ENCODE results near the gene C1orf105.
A peak's percentile ranks its signal among the peaks of the same experiment; 100 is the strongest.
"Not testable (repeated sequence)": the region's sequence is repeated elsewhere in the genome, so short reads cannot be mapped to it uniquely, and the experiment has no call there.

The C1orf105 gene

DNA sequence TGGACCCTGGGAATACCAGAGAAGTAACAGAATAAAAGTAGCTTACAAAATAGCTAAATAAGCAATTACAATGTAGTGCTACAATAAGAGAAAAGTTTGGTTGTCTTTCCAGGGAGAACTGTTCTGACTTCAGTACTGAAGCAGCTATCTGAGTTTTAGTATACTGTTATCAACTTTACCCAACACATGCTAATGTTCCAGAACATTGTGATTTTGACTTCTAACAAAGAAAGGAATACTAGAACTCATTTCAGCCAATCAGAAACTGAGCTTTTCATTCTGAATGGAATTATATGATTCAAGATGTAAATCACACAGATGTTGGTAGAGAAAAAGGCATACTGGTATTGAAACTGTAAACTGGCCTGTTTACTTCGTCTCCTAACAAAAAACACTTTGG is at the start of gene C1orf105:
Gene C1orf105 (plus strand): TSS at position 301 of the 400 bp plus-strand sequence. CDS start 201 bp downstream, outside the sequence.
- DNase-seq (ENCODE audit: low spot score): no peak

- DNase-seq (ENCODE audit: low spot score): not testable (repeated sequence)
These were observed 48.8 kb upstream of the C1orf105 start for GRCh38 chr1:172371646-172372045.

DNA sequence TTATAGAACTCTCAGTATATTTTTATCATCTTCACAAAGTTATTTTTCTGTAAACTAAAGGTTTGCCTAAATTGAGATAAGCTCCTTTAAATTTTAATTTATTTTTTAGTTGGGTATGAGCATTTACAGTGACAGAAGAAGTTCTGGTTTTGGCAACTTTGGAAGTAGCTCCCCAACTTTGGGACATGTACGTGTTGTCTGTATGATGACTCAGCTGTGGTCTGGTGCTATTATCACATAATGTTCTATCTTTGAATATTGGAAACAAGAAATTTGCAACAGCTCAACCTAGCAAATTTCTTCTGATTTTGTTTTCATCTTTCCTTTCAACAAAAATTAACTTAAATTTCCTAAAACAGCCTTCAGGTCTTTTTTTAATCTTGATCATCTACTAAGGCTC is 46.6 kb upstream of the C1orf105 start:
- DNase-seq (ENCODE audit: low spot score): no peak

DNA sequence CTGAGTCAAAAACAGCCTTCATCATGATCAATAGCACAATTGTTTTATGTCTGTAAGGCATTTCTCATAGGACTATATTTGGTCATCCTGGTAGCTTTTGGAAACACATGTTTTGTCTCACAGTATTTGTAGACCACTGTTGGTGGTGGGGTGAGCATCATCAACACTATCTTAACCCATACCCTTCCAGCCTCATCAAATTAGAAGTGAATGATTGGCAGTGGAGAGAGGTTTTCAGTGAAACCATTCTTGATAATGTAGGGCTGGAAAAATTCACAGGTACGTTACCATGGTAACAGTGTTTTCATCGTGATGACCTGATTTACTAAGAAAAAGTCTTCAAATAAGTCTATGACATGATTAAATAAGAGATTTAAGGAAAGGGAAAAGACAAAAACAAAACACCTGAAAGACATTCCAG is 45.3 kb upstream of the C1orf105 start:
- DNase-seq (ENCODE audit: low spot score): no peak

GRCh38 chr1:172376431-172376830 is 44.1 kb upstream of the C1orf105 start:
- DNase-seq (ENCODE audit: low spot score): no peak

- no peak for DNase-seq (ENCODE audit: low spot score)
These were observed 42.9 kb upstream of the C1orf105 start for GRCh38 chr1:172377565-172377964.

DNA sequence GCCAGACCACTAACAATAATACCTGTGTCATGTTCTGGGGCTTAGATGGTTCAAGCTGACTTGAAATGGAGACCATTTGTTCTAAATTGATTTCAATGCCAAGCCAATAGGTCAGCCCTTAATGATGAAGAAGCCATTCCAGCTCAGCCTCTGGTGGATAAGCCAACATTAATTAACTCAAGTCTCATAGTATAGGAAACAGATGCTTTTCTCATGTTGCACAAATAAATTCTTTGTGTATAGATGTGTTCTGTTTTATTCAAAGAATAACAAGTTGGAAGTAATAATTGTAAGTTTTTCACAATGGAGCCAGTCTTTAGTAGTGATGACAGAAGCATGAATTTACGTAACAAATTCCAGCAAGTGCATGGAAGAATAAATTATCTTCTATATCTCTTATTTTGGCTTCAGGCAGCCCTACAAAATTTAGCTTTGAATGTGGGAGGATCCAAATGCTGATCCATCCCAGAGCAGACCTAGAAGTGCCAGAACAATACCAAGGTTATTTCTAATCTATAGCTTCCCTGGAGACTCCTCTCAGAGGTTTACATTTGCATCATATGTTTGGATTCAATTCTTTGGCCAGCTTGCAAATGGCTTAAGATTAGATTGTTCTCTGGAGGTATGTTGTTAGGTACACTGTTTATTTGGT is 42.2 kb upstream of the C1orf105 start:
- DNase-seq (ENCODE audit: low spot score): no peak

- DNase-seq (ENCODE audit: low spot score): peak; percentile 67
These were observed 39.8 kb upstream of the C1orf105 start for GRCh38 chr1:172380441-172381244.

GRCh38 chr1:172381946-172382345 is 38.5 kb upstream of the C1orf105 start:
- DNase-seq (ENCODE audit: low spot score): no peak

GRCh38 chr1:172382406-172382805 is 38.1 kb upstream of the C1orf105 start:
- DNase-seq (ENCODE audit: low spot score): no peak

DNA sequence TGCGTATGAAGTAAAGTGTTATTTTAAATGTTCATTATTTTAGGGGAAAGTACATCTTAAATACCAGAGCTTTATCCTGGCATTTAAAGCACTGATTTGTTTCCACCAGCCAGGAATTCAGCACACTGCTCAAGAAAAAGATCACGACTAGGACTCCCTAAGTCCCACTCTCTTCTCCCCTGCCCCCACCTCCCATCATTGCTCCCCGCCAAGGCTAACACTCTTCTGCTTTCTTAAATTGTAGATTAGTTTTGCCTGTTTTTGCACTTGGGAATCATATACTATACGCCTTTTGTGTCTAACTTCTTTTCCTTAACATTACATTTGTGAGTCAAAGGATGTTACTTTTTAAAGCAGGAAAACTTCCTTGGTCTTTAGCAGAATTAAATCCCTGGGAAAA is 37.5 kb upstream of the C1orf105 start:
- no peak for DNase-seq (ENCODE audit: low spot score)

GRCh38 chr1:172383536-172383935 is 36.9 kb upstream of the C1orf105 start:
- DNase-seq (ENCODE audit: low spot score): no peak

- no peak for DNase-seq (ENCODE audit: low spot score)
These were observed 35.8 kb upstream of the C1orf105 start for GRCh38 chr1:172384656-172385055.

GRCh38 chr1:172386046-172386445 is 34.4 kb upstream of the C1orf105 start:
- no peak for DNase-seq (ENCODE audit: low spot score)

GRCh38 chr1:172388490-172388889 is 32.0 kb upstream of the C1orf105 start:
- no peak for DNase-seq (ENCODE audit: low spot score)

- no peak for DNase-seq (ENCODE audit: low spot score)
These were observed 30.2 kb upstream of the C1orf105 start for GRCh38 chr1:172390301-172390682.

DNA sequence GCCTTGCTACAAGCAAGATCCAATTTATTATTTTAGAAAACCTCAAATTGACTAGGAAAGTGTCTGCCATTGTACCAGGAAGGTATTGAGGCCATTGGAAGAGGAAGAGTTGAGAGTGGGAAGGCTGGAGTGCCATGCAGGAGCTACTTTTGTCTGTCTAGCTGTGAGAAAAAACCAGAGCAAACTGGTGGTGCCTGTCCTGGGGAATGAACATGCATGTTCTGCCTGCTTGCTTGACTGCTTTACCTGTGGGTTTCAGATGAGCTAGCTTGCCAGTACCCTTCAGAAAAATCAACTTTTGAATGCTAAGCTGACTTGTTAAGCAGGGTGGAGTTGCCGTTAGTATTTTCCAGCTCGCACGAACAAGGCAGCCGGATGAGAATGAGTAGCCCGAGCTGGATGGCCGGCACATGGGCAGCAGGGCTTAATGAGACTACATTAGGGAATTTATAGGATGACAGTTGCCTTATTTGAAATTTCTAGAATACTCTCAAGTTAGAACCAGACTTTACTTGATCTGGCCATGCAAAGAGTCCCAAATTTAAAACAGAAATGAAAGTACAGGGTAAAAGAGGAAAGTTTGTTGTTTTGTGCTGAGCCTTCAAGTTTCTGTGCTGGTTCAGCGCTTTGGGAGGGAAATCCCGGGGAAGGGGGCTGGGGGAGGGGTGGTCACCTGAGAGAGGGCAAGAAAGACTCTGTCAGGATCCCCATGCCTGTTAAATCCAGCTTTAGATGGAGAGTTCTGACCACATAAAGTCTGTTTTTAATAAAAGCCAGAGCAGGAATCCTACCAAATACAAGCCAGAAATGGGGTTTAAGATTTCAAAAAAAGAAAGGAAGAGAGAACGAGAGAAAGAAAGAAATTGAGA is 29.6 kb upstream of the C1orf105 start:
- no peak for DNase-seq (ENCODE audit: low spot score)

- DNase-seq (ENCODE audit: low spot score): no peak
These were observed 28.5 kb upstream of the C1orf105 start for GRCh38 chr1:172391976-172392375.

DNA sequence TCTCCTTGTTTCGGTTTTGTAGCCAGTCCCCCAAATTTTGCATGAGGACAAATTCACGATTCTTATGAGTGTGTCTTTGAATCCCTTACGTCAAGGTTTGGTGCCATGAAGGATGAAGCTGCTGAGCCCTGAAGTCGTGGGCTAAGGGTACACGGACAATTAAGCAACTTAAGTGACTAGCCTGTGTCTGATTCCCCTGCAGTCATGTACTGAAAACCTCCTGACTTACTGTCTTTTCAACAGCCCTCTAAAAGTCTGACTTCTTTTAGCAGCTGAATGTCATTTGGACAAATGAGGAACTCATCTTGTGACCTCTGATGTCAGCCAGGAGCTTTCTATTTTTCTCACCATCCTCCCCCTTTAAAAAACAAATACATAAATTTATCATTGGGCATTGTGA is 27.1 kb upstream of the C1orf105 start:
- DNase-seq (ENCODE audit: low spot score): no peak

- DNase-seq (ENCODE audit: low spot score): peak; percentile 81
These were observed 26.2 kb upstream of the C1orf105 start for GRCh38 chr1:172394141-172394751.

- peak; percentile 54 for DNase-seq (ENCODE audit: low spot score)
These were observed 25.7 kb upstream of the C1orf105 start for GRCh38 chr1:172394811-172395210.

GRCh38 chr1:172395576-172395975 is 24.9 kb upstream of the C1orf105 start:
- DNase-seq (ENCODE audit: low spot score): no peak
